ENCODE data around the gene SDK2.
A peak's percentile ranks its signal among the peaks of the same experiment; 100 is the strongest.

SDK2 gene

GRCh38 chr17:73431401-73432205 lies 212.6 kb downstream of the SDK2 start:
- ChIA-PET POLR2A (no interaction called here), CTCF (interaction anchor here (0.5 to 3.0 kb wide), 2 partner anchors 89 to 278 kb away, joined by 6 to 20 read pairs; no protein-coding TSS in a partner anchor)
- no peak for TF ChIP-seq TARDBP (IDR thresholded peaks at IDR 0.05)
- TF ChIP-seq LEF1 (IDR thresholded peaks at IDR 0.05; ENCODE audit: borderline replicate concordance), result no peak
- no peak for TF ChIP-seq PKNOX1 (IDR thresholded peaks at IDR 0.05)
- no peak for TF ChIP-seq HDGF (IDR thresholded peaks at IDR 0.05; ENCODE audit: borderline replicate concordance)
- TF ChIP-seq ZNF384 (IDR thresholded peaks at IDR 0.05), result no peak
- TF ChIP-seq NFRKB (IDR thresholded peaks at IDR 0.05), result no peak
- TF ChIP-seq FOXA1 (IDR thresholded peaks at IDR 0.05), result no peak
- no peak for TF ChIP-seq SUZ12 (IDR thresholded peaks at IDR 0.05)
- TF ChIP-seq L3MBTL2 (conservative IDR thresholded peaks at IDR 0.05), result no peak
- no peak for TF ChIP-seq ARNT (IDR thresholded peaks at IDR 0.05)
- TF ChIP-seq CTBP1 (IDR thresholded peaks at IDR 0.05; ENCODE audit: borderline replicate concordance), result no peak
- TF ChIP-seq FOXM1 (IDR thresholded peaks at IDR 0.05; ENCODE audit: borderline replicate concordance), result no peak
- no peak for TF ChIP-seq FOXK2 (IDR thresholded peaks at IDR 0.05)
- TF ChIP-seq BHLHE40 (IDR thresholded peaks at IDR 0.05; ENCODE audit: borderline replicate concordance), result no peak
- TF ChIP-seq SP1 (IDR thresholded peaks at IDR 0.05), result no peak
- no peak for DNase-seq (ENCODE audit: extremely low spot score)

DNA sequence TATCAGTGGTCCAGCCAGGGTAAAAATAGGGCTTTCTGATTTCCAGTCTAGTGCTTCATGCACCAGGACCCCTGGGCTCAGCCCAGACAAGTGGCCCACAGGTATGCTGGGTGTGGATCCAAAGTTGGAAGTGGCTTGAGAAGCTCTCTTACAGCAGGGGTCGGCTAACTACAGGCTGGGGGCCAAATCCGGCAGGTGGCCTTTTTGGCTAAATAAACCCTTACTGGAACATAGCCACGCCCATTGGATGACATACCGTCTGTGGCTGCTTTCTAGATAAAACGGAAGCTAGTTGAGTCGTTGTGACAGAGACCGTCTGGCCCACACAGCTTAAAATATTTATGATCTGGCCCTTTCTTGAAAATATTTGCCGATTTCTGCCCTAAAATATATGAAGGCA lies 213.4 kb downstream of the SDK2 start:
- DNase-seq (ENCODE audit: extremely low spot score), result no peak
- POLR2A ChIA-PET, result interaction anchor here (0.7 kb wide), 1 partner anchor 214 kb away, joined by 3 read pairs; no protein-coding TSS in a partner anchor
- CTCF ChIA-PET, result interaction anchor here (0.5 to 3.0 kb wide), 3 partner anchors 90 to 279 kb away, joined by 3 to 20 read pairs (median 6); no protein-coding TSS in a partner anchor
- TF ChIP-seq SP1 (IDR thresholded peaks at IDR 0.05) (no peak), NFRKB (IDR thresholded peaks at IDR 0.05) (no peak), HDGF (IDR thresholded peaks at IDR 0.05; ENCODE audit: borderline replicate concordance) (no peak), ARNT (IDR thresholded peaks at IDR 0.05) (no peak), L3MBTL2 (conservative IDR thresholded peaks at IDR 0.05) (no peak), TARDBP (IDR thresholded peaks at IDR 0.05) (no peak), LEF1 (IDR thresholded peaks at IDR 0.05; ENCODE audit: borderline replicate concordance) (no peak), PKNOX1 (IDR thresholded peaks at IDR 0.05) (no peak), FOXM1 (IDR thresholded peaks at IDR 0.05; ENCODE audit: borderline replicate concordance) (no peak), CTBP1 (IDR thresholded peaks at IDR 0.05; ENCODE audit: borderline replicate concordance) (no peak), FOXA1 (IDR thresholded peaks at IDR 0.05) (no peak), SUZ12 (IDR thresholded peaks at IDR 0.05) (no peak), FOXK2 (IDR thresholded peaks at IDR 0.05) (no peak), ZNF384 (IDR thresholded peaks at IDR 0.05) (no peak), BHLHE40 (IDR thresholded peaks at IDR 0.05; ENCODE audit: borderline replicate concordance) (no peak), ELF4 (IDR thresholded peaks at IDR 0.05) (no peak)

- POLR2A ChIA-PET, result interaction anchor here (0.7 kb wide), 1 partner anchor 215 kb away, joined by 3 read pairs; no protein-coding TSS in a partner anchor
- CTCF ChIA-PET, result interaction anchor here (0.6 to 3.0 kb wide), 10 partner anchors 60 to 659 kb away, joined by 3 to 20 read pairs (median 3); no protein-coding TSS in a partner anchor
- DNase-seq (ENCODE audit: extremely low spot score), result no peak
- TF ChIP-seq HDGF (IDR thresholded peaks at IDR 0.05; ENCODE audit: borderline replicate concordance) (no peak), SP1 (IDR thresholded peaks at IDR 0.05) (no peak), BHLHE40 (IDR thresholded peaks at IDR 0.05; ENCODE audit: borderline replicate concordance) (no peak), ARNT (IDR thresholded peaks at IDR 0.05) (no peak), NFRKB (IDR thresholded peaks at IDR 0.05) (no peak), FOXM1 (IDR thresholded peaks at IDR 0.05; ENCODE audit: borderline replicate concordance) (no peak), ELF4 (IDR thresholded peaks at IDR 0.05) (no peak), LEF1 (IDR thresholded peaks at IDR 0.05; ENCODE audit: borderline replicate concordance) (no peak), SUZ12 (IDR thresholded peaks at IDR 0.05) (no peak), FOXK2 (IDR thresholded peaks at IDR 0.05) (no peak), L3MBTL2 (conservative IDR thresholded peaks at IDR 0.05) (no peak)
Observed at GRCh38 chr17:73430165-73430680, 214.0 kb downstream of the SDK2 start.

GRCh38 chr17:73429440-73430164 lies 214.6 kb downstream of the SDK2 start:
- CTCF ChIA-PET, result interaction anchor here (0.5 to 3.0 kb wide), 13 partner anchors 9 to 1024 kb away, joined by 3 to 20 read pairs (median 3); no protein-coding TSS in a partner anchor
- POLR2A ChIA-PET, result no interaction called here
- TF ChIP-seq NFRKB (IDR thresholded peaks at IDR 0.05), result no peak
- TF ChIP-seq ARNT (IDR thresholded peaks at IDR 0.05), result no peak
- no peak for TF ChIP-seq ELF4 (IDR thresholded peaks at IDR 0.05)
- TF ChIP-seq FOXA1 (IDR thresholded peaks at IDR 0.05), result no peak
- TF ChIP-seq LEF1 (IDR thresholded peaks at IDR 0.05; ENCODE audit: borderline replicate concordance), result no peak
- no peak for TF ChIP-seq BHLHE40 (IDR thresholded peaks at IDR 0.05; ENCODE audit: borderline replicate concordance)
- no peak for TF ChIP-seq SUZ12 (IDR thresholded peaks at IDR 0.05)
- TF ChIP-seq HDGF (IDR thresholded peaks at IDR 0.05; ENCODE audit: borderline replicate concordance), result no peak
- no peak for TF ChIP-seq TARDBP (IDR thresholded peaks at IDR 0.05)
- no peak for TF ChIP-seq L3MBTL2 (conservative IDR thresholded peaks at IDR 0.05)
- no peak for TF ChIP-seq SP1 (IDR thresholded peaks at IDR 0.05)
- DNase-seq (ENCODE audit: extremely low spot score), result peak; percentile 91

DNA sequence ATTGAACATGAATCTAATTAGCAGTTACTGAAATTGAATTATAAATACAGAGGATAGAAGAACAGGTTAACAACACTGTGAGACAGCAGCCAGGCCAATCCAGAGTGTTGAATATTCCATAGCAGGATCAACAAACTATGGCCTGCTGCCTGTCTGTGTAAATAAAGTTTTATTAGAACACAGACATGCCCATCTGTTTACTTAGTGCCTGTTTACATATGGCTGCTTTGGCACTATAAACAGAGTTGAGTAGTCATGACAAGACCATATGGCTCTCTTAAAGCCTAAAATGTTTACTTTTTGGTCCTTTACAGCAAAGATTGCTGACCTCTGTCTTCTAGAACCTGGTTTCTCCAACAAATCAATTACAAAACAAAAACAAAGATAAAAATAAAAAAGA lies 217.0 kb downstream of the SDK2 start:
- ChIA-PET CTCF (no interaction called here), POLR2A (no interaction called here)
- TF ChIP-seq FOXK2 (IDR thresholded peaks at IDR 0.05), result no peak
- peak; percentile 54 for TF ChIP-seq ZNF384 (IDR thresholded peaks at IDR 0.05)
- TF ChIP-seq ELF4 (IDR thresholded peaks at IDR 0.05), result no peak
- no peak for DNase-seq (ENCODE audit: extremely low spot score)

DNA sequence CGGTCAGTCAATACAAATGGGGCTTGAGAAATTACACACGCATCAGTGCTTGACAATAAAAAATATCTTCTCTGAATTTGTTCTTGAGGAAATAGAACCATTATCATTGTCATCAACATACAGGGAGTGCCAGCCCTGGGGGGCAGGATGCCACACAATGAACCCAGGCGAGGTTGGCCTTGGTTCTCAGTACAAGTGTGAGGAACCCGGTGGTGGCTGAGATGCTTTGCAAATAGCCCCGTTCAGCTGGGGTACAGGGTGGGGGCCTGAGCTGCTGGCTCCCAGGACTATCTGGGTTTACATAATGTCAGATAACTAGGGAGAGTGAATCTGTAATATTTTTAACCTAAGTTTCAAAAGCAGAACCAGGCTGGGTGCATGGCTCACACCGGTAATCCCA lies 219.7 kb downstream of the SDK2 start:
- no peak for DNase-seq (ENCODE audit: extremely low spot score)
- POLR2A ChIA-PET, result no interaction called here
- TF ChIP-seq TARDBP (IDR thresholded peaks at IDR 0.05) (no peak), PKNOX1 (IDR thresholded peaks at IDR 0.05) (no peak), NFRKB (IDR thresholded peaks at IDR 0.05) (no peak), HDGF (IDR thresholded peaks at IDR 0.05; ENCODE audit: borderline replicate concordance) (no peak), ARNT (IDR thresholded peaks at IDR 0.05) (no peak), SP1 (IDR thresholded peaks at IDR 0.05) (no peak), L3MBTL2 (conservative IDR thresholded peaks at IDR 0.05) (no peak), SUZ12 (IDR thresholded peaks at IDR 0.05) (no peak), FOXK2 (IDR thresholded peaks at IDR 0.05) (no peak), FOXA1 (IDR thresholded peaks at IDR 0.05) (no peak), CTBP1 (IDR thresholded peaks at IDR 0.05; ENCODE audit: borderline replicate concordance) (no peak), FOXM1 (IDR thresholded peaks at IDR 0.05; ENCODE audit: borderline replicate concordance) (no peak), ELF4 (IDR thresholded peaks at IDR 0.05) (no peak), BHLHE40 (IDR thresholded peaks at IDR 0.05; ENCODE audit: borderline replicate concordance) (no peak), ZNF384 (IDR thresholded peaks at IDR 0.05) (no peak)
- CTCF ChIA-PET, result no interaction called here
